ENCODE measurements around the gene RAB11A.

Gene RAB11A

DNA sequence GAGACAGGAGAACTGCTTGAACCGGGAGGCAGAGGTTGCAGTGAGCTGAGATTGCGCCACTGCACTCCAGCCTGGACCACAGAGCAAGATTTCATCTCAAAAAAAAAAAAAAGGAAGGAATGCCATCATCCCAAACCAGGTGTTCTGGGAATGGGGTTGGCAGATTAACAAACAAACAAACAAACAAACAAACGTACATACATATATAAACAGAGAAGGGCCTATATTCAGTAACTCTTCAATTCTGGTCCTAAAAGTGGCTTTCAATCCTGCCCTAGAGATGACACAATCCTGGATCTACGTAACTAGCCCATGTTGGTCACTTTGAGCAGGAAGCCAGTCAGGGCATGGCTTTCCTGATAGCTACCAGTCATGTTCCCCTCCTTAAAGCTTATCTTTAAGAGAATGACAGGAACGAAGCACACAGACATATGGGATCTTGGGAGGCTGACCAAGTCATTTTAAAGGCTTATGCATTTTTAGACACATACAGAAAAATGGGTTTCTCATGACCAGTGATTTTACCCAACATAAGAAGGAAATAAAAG, 29.9 kb upstream of the RAB11A start:
- ATAC-seq = no peak
- no peak for TF ChIP-seq ZNF70 (CRISPR knock-in tag; IDR thresholded peaks at IDR 0.05)
- no peak for TF ChIP-seq CSDC2 (CRISPR knock-in tag; IDR thresholded peaks at IDR 0.05)

DNA sequence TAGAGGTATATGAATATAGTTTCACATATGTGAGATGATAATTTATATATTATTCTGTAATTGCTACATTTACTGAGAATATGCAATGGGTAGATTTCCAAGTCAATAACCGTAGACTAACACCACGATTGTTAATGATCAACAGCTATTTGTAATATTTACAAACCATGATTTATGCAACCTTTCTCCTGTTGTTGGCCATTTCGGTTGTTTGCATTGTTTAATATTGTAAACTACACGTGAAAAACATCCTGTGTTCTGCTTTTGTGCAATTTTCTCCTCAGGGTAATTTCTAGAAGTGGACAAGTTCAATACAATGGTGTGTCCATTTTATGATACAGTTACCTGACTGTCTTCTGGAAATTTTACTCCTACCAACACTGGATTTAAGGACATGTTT, 29.3 kb upstream of the RAB11A start:
- TF ChIP-seq CSDC2 (CRISPR knock-in tag; IDR thresholded peaks at IDR 0.05) (no peak), ZFP30 (CRISPR knock-in tag; IDR thresholded peaks at IDR 0.05) (no peak), OSR1 (CRISPR knock-in tag; IDR thresholded peaks at IDR 0.05) (no peak), PPARA (CRISPR knock-in tag; IDR thresholded peaks at IDR 0.05; ENCODE audit: borderline replicate concordance) (no peak), ZNF8 (CRISPR knock-in tag; IDR thresholded peaks at IDR 0.05) (no peak), ZFP3 (CRISPR knock-in tag; IDR thresholded peaks at IDR 0.05) (no peak), TCF4 (CRISPR knock-in tag; IDR thresholded peaks at IDR 0.05; ENCODE audit: borderline replicate concordance) (no peak), ISL1 (CRISPR knock-in tag; IDR thresholded peaks at IDR 0.05) (no peak), TOX (CRISPR knock-in tag; IDR thresholded peaks at IDR 0.05; ENCODE audit: borderline replicate concordance) (no peak), BACH2 (CRISPR knock-in tag; IDR thresholded peaks at IDR 0.05; ENCODE audit: borderline replicate concordance) (no peak), ARNTL (CRISPR knock-in tag; IDR thresholded peaks at IDR 0.05; ENCODE audit: borderline replicate concordance, low read depth) (no peak)
- TF ChIP-seq, protein P1, sequence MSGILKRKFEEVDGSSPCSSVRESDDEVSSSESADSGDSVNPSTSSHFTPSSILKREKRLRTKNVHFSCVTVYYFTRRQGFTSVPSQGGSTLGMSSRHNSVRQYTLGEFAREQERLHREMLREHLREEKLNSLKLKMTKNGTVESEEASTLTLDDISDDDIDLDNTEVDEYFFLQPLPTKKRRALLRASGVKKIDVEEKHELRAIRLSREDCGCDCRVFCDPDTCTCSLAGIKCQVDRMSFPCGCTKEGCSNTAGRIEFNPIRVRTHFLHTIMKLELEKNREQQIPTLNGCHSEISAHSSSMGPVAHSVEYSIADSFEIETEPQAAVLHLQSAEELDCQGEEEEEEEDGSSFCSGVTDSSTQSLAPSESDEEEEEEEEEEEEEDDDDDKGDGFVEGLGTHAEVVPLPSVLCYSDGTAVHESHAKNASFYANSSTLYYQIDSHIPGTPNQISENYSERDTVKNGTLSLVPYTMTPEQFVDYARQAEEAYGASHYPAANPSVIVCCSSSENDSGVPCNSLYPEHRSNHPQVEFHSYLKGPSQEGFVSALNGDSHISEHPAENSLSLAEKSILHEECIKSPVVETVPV (CRISPR knock-in tag; IDR thresholded peaks at IDR 0.05) = no peak
- TF ChIP-seq, protein P2, sequence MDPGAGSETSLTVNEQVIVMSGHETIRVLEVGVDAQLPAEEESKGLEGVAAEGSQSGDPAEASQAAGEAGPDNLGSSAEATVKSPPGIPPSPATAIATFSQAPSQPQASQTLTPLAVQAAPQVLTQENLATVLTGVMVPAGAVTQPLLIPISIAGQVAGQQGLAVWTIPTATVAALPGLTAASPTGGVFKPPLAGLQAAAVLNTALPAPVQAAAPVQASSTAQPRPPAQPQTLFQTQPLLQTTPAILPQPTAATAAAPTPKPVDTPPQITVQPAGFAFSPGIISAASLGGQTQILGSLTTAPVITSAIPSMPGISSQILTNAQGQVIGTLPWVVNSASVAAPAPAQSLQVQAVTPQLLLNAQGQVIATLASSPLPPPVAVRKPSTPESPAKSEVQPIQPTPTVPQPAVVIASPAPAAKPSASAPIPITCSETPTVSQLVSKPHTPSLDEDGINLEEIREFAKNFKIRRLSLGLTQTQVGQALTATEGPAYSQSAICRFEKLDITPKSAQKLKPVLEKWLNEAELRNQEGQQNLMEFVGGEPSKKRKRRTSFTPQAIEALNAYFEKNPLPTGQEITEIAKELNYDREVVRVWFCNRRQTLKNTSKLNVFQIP (CRISPR knock-in tag; IDR thresholded peaks at IDR 0.05; ENCODE audit: borderline replicate concordance, low read depth) = no peak
- TF ChIP-seq, protein P3, sequence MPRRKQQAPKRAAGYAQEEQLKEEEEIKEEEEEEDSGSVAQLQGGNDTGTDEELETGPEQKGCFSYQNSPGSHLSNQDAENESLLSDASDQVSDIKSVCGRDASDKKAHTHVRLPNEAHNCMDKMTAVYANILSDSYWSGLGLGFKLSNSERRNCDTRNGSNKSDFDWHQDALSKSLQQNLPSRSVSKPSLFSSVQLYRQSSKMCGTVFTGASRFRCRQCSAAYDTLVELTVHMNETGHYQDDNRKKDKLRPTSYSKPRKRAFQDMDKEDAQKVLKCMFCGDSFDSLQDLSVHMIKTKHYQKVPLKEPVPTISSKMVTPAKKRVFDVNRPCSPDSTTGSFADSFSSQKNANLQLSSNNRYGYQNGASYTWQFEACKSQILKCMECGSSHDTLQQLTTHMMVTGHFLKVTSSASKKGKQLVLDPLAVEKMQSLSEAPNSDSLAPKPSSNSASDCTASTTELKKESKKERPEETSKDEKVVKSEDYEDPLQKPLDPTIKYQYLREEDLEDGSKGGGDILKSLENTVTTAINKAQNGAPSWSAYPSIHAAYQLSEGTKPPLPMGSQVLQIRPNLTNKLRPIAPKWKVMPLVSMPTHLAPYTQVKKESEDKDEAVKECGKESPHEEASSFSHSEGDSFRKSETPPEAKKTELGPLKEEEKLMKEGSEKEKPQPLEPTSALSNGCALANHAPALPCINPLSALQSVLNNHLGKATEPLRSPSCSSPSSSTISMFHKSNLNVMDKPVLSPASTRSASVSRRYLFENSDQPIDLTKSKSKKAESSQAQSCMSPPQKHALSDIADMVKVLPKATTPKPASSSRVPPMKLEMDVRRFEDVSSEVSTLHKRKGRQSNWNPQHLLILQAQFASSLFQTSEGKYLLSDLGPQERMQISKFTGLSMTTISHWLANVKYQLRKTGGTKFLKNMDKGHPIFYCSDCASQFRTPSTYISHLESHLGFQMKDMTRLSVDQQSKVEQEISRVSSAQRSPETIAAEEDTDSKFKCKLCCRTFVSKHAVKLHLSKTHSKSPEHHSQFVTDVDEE (CRISPR knock-in tag; IDR thresholded peaks at IDR 0.05) = no peak
- TF ChIP-seq, protein P4, sequence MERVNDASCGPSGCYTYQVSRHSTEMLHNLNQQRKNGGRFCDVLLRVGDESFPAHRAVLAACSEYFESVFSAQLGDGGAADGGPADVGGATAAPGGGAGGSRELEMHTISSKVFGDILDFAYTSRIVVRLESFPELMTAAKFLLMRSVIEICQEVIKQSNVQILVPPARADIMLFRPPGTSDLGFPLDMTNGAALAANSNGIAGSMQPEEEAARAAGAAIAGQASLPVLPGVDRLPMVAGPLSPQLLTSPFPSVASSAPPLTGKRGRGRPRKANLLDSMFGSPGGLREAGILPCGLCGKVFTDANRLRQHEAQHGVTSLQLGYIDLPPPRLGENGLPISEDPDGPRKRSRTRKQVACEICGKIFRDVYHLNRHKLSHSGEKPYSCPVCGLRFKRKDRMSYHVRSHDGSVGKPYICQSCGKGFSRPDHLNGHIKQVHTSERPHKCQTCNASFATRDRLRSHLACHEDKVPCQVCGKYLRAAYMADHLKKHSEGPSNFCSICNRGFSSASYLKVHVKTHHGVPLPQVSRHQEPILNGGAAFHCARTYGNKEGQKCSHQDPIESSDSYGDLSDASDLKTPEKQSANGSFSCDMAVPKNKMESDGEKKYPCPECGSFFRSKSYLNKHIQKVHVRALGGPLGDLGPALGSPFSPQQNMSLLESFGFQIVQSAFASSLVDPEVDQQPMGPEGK (CRISPR knock-in tag; IDR thresholded peaks at IDR 0.05; ENCODE audit: borderline replicate concordance) = no peak
- ATAC-seq = no peak

DNA sequence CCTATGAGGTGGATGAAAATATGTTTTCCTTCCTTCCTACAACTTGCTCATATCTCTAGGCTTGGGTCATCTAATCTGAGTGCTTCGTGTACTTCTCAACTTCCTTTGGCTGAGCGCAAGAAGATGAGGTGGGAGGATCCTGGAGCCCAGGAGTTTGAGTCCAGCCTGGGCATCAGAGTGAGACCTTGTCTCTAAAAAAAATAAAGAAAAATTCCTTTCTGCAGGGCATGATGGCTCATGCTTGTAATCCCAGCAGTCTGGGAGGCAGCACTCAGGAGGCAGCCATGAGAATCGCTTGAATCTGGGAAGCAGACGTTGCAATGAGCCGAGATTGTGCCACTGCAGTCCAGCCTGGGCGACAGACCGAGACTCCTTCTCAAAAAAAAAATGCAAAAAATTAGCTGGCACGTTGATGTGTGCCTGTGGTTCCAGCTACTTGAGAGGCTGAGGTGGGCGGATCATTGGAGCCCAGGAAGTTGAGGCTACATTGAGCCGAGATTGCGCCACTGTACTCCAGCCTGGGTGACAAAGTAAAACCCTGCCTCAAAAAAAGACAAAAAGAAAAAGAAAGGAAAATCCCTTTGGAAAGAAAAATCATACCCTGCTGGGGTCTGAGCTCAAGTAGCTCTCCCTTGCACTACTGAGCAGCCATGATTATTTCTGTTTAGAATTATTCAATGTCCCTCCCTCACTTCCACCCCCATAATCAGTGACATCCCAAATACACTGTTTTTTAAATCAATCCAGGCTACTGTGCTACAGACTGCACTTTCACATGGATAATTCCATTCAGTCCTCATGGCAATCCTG, 28.0 kb upstream of the RAB11A start:
- no peak for ATAC-seq
- no peak for TF ChIP-seq ZNF8 (CRISPR knock-in tag; IDR thresholded peaks at IDR 0.05)
- TF ChIP-seq ISL1 (CRISPR knock-in tag; IDR thresholded peaks at IDR 0.05) = no peak
- no peak for TF ChIP-seq OSR1 (CRISPR knock-in tag; IDR thresholded peaks at IDR 0.05)
- TF ChIP-seq ZNF565 (CRISPR knock-in tag; conservative IDR thresholded peaks at IDR 0.05; ENCODE audit: low read depth) = no peak
- TF ChIP-seq, protein P4 (CRISPR knock-in tag; IDR thresholded peaks at IDR 0.05; ENCODE audit: borderline replicate concordance) = no peak
- TF ChIP-seq RARB (CRISPR knock-in tag; IDR thresholded peaks at IDR 0.05) = no peak
- TF ChIP-seq ESRRG (CRISPR knock-in tag; IDR thresholded peaks at IDR 0.05) = no peak
- TF ChIP-seq, protein P2 (CRISPR knock-in tag; IDR thresholded peaks at IDR 0.05; ENCODE audit: borderline replicate concordance, low read depth) = no peak
- TF ChIP-seq ZFP30 (CRISPR knock-in tag; IDR thresholded peaks at IDR 0.05) = no peak
- no peak for TF ChIP-seq ZFP3 (CRISPR knock-in tag; IDR thresholded peaks at IDR 0.05)
- TF ChIP-seq BACH2 (CRISPR knock-in tag; IDR thresholded peaks at IDR 0.05; ENCODE audit: borderline replicate concordance) = no peak
- no peak for TF ChIP-seq TCF4 (CRISPR knock-in tag; IDR thresholded peaks at IDR 0.05; ENCODE audit: borderline replicate concordance)

All from SK-N-SH treated with all-trans-retinoic acid at 6 μM for 48 hours (cell line).